AG04449 (cell line): ENCODE results near the gene CDK6.

Experiments used
- CTCF ChIA-PET: fragments of 350-600 bp; formaldehyde crosslinking; extraction: SDS; loops from one replicate; lab custom pipeline; 2021; ENCODE audit warnings: antibody characterized with exemption; lab: Yijun Ruan, JAX
- POLR2A ChIA-PET: fragments of 400-600, 350-600 bp; formaldehyde crosslinking; extraction: SDS; loops from one replicate; lab custom pipeline; 2020; ENCODE audit warnings: antibody characterized with exemption, inconsistent platforms; lab: Yijun Ruan, JAX
- DNase-seq: peaks from one replicate; pipeline ENCODE4 v3.0.0-alpha.2; 2010; ENCODE audit warnings: low read depth, low spot score
- H3K4me3 ChIP-seq: 2 replicates; pipeline ENCODE4 v1.5.1; 2011; ENCODE audit warnings: low read depth, mild to moderate bottlenecking, control low read depth, low read length
- CTCF ChIP-seq: IDR thresholded peaks from one replicate; pipeline ENCODE4 v1.5.1; 2011; ENCODE audit warnings: mild to moderate bottlenecking, moderate library complexity, low read length, control low read depth, inconsistent platforms; ENCODE audit not compliant: insufficient read depth; ENCODE audit errors: missing control alignments

CDK6 gene

GRCh38 chr7:92808635-92809034 is 27.7 kb downstream of the CDK6 start:
- CTCF ChIA-PET: interaction anchor here (0.7 to 1.5 kb wide), 3 partner anchors 9 to 189 kb away, joined by 3 to 4 read pairs (median 3); no protein-coding TSS in a partner anchor
- POLR2A ChIA-PET: no interaction called here
- TF ChIP-seq CTCF: no peak
- no peak overlapping the region for H3K4me3 ChIP-seq
- DNase-seq: no peak

- CTCF ChIA-PET: interaction anchor here (1.0 to 1.5 kb wide), 3 partner anchors 13 to 188 kb away, joined by 3 to 4 read pairs (median 3); no protein-coding TSS in a partner anchor
- POLR2A ChIA-PET: no interaction called here
- no peak for DNase-seq
- TF ChIP-seq CTCF: no peak
- H3K4me3 ChIP-seq: no peak overlapping the region
These were observed 28.4 kb downstream of the CDK6 start for GRCh38 chr7:92808006-92808405.

GRCh38 chr7:92806496-92806895 is 29.9 kb downstream of the CDK6 start:
- no peak for DNase-seq
- ChIA-PET POLR2A (no interaction called here), CTCF (no interaction called here)
- no peak overlapping the region for H3K4me3 ChIP-seq
- TF ChIP-seq CTCF: no peak

GRCh38 chr7:92802406-92802805 is 34.0 kb downstream of the CDK6 start:
- DNase-seq: no peak
- TF ChIP-seq CTCF: no peak
- ChIA-PET POLR2A (no interaction called here), CTCF (no interaction called here)
- no peak overlapping the region for H3K4me3 ChIP-seq

GRCh38 chr7:92799446-92800211 is 36.7 kb downstream of the CDK6 start:
- no peak for DNase-seq
- CTCF ChIA-PET: interaction anchor here (1.2 kb wide), 1 partner anchor 18 kb away, joined by 3 read pairs; no protein-coding TSS in a partner anchor
- H3K4me3 ChIP-seq: no peak overlapping the region
- POLR2A ChIA-PET: no interaction called here
- no peak for TF ChIP-seq CTCF

- POLR2A ChIA-PET: no interaction called here
- no peak for DNase-seq
These were observed 37.7 kb downstream of the CDK6 start for GRCh38 chr7:92798517-92799249.

More at GRCh38 chr7:92798517-92799249, 37.7 kb downstream of the CDK6 start:
- no peak for TF ChIP-seq CTCF
- CTCF ChIA-PET: interaction anchor here (0.9 to 1.2 kb wide), 2 partner anchors 19 to 431 kb away, joined by 3 read pairs; no protein-coding TSS in a partner anchor
- no peak overlapping the region for H3K4me3 ChIP-seq
